GM19372 (cell line): ENCODE measurements around the gene RPN2.

Experiments
- ATAC-seq: cut with Tn5 transposase; IDR thresholded peaks from one replicate; pipeline ENCODE4 v1.9.1; 2021; ENCODE audit warnings: mild to moderate bottlenecking, low read depth, moderate library complexity; ENCODE audit not compliant: unreplicated experiment

RPN2 gene

DNA sequence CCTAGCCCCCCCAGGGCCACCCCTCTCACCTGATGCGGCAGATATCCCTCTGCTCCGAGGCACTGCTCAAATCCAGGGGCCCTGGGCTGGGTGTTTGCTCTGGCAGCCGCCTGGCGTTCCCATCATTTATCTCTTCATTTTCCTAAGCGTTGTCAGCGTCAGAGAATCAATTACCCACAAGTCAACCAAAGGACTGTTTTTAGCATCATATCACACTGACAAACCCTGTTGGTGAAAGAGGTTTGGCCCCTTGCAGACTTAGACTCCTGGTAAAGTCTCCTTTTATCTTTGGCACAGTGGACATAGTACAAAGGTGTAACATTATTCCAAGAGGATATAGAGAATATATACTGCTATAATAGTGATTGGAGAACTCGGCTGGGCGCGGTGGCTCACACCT lies 82.6 kb downstream of the RPN2 start, which contains the start of gene GHRH:
Gene GHRH, minus strand, starts transcription at position 101 of the 400 bp plus-strand sequence. CDS start 4,925 bp downstream, outside the sequence.
- no peak for ATAC-seq

DNA sequence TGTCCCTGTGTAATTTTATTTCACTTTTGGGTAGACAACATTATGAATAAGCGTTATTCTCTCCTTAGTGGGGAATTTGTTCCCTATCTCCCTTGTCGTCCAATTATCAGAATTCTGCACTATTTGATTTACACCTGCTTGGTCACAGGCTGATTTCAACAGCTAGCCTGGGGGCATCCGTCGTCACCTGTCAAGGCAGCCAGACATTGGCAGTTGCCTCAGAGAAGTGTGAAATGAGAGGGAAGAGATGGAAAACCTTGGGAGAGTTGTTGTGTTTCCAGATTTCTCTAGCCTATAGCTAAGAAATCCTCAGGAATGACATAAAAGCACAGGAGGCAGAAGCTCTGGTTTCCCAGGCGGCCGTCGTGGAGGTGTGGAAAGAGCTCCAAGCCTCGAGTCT lies 83.4 kb downstream of the RPN2 start:
- no peak for ATAC-seq

DNA sequence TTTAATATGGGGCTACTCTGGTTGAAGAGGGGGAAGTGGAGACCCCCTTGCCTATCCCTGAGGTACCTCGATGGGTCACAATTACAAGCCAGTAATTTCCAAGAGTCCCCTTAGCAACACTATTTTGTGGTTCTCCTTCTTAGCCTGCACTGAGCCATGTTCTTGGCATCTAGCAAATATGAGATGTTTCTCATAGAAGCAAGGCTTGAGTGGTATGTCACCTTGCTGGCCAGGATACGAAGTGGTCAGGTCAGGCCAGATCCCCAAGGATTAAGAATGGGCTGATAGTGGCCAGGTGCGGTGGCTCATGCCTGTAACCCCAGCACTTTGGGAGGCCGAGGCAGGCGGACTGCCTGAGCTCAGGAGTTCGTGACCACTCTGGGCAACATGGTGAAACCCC lies 84.6 kb downstream of the RPN2 start:
- ATAC-seq = no peak

DNA sequence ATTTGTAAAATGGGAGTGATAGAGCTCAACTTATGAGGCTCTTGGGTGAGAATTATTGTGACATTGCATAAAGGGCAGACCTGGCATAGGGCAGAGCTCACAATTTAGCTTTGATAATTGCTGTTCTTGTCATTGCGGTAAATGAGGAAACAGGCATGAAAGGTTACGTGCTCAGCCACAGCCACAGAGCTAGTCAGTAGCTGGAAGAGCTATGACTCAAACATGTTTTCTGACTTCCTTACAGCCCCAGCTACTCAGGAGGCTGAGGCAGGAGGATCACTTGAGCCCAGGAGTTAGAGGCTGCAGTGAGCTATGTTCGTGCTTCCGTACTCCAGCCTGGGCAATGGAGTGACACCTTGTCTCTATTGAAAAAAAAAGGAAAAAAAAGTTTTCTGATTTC lies 86.0 kb downstream of the RPN2 start:
- ATAC-seq = no peak

DNA sequence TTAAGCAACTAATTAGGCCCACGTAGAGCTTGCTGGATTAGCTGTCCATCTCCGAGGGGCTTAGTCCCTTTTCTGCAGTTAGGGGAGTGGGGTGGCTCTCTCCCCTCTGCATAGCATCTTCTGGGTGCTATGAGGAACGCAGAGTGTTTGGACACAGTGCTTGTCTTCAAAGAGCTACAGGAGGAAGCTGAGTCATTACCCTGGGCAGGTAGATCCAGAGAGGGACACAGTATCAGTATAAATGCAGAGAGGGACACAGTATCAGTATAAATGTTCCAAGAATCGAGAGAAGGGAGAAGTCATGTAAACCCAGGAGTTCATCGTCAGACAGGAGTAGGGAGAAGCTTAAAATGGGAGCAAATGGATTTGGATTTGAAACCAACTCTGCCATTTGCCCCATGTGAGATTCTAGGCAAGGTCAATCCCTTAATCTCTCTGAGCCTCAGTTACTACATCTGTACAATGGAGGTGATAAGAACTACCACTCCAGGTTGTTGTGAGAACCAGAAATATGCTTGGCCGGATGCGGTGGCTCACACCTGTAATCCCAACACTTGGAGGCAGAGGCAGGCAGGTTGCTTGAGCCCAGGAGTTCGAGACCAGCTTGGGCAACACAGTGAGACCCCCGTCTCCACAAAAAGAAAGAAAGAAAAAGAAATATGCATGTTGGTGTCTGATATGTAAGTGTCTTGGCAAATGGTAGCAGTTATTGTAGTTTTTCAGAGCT lies 88.0 kb downstream of the RPN2 start:
- no peak for ATAC-seq

DNA sequence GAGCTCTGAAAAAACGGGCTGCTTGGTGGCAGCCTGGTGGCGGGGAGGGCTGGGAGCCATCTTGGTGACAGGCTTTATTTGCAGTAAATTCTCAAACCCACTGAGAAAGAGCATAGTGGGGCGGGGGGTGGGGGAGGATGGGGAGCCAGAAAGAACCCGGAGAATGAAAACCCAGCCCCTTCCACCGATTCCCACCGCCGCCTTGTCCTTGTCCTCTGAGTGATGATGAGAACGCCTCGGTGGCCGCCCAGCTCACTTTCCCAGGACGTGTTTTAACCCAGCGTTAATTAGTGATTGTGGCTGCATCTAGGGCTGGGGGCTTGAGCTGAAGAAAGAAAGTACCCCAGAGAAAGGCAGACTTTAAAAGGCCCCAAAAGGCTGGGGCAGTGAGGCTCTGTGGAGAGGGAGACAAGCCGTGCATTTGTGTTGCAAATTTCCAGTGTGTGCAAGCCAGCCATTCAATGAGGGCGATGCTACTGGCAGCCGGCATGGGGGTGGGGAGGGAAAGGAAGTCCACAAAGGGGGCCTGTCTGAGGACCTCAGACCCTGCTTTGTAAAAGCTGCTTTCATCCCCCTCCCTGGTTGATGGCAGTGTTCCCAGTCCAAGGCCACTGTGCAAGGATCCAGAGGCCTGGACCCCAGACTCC lies 88.7 kb downstream of the RPN2 start:
- ATAC-seq = no peak

DNA sequence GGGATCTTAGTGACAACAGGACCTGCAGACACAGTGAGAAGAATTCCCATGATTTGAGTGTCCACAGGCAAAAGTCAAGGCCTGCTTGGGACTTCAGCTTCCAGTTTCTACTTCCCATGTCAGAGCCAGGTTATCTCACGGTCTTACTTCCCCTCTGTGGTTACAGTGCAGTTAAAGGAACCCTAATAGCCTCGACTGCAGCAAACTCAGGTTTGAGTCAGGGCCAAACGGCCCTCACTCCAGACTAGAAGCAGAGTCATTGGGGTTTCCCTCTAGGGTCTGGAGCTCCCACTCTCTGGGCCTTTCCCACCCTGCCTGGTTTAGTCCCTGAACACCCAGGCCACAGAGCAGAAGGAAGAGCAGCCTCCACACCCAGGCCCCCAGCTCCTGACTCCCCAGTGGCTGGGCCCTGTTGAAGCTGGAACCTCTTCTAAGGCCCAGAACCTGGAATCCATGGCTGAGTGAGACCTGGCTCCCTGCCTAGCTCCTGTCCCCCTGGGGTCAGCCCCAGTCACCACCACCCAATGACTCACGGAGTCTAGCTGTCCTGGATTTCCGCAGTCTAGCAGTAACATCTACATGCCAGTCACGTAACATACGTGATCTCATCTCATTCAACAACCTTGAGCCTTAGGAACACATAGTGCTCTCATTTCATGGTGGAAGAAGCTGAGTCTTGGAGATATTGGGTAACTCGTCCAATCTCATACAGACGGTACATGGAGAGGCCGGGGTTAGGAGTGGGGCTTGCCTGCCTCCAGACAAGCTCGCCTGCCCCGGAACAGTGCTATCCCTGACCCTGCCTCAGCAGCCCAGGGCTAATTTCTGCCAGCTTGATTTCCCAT lies 91.7 kb downstream of the RPN2 start:
- ATAC-seq = no peak

DNA sequence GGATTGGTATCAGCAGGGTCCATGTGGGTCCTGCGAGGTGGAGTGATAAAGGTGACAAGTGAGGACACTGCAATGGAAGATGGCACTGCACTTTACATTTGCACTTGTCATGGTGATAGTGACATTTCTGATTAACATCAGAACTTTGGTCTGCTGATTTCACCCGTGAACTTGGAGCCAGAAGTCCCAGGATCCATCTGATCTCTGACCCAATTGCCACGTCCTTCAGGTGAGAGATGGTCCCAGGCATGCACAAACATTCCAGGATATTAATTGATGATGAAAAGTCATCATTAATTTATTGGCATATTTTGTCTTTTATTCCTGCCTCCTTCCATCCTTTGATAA lies 92.3 kb downstream of the RPN2 start:
- ATAC-seq = no peak

DNA sequence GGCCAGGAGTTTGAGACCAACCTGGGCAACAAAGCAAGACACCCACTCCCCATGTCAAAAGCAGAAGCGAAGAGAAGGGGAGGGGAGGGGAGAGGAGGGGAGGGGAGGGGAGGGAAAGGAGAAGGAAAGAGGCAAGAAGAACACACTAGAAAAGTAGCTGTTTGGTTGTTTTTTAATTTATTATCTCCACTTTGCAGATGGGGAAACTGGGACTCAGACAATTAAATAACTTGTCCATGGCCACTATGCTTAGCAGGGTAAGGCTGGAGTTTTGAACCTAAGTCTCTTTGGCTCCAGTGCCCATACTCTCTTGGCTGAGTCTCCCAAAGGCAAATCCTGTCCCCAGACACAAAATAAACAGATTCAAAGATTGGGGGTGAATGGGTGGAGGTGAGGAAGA lies 94.9 kb downstream of the RPN2 start:
- no peak for ATAC-seq

DNA sequence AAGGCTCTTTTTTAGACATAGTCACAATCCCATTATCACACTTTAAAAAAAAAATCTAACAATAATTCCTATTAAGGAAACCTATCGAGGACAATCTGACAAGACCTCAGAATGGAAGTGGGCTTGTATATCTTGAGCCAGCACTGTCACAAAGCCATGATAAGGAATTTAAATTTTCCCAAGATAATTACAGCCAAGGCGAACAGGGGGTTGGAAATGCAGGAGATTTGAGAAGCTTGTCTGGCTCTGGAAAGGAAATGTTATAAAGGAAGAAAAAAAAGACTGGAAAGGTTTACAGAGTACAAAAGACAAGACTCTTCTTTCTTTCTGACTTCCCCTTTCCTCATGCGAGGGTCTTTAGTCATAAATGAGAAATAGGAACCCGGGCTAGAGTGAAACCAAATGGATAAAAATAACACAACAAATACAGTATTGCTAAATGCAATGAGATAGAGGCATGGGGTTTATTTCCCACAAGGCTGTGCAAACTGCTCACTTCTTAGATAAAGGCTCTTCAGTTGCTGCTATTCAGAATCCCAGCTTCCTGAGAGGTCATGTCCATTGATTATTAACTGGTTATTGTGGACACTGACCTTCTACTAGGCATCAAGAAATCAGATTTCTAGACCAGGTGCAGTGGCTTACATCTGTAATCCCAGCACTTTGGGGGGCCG lies 95.9 kb downstream of the RPN2 start:
- no peak for ATAC-seq

DNA sequence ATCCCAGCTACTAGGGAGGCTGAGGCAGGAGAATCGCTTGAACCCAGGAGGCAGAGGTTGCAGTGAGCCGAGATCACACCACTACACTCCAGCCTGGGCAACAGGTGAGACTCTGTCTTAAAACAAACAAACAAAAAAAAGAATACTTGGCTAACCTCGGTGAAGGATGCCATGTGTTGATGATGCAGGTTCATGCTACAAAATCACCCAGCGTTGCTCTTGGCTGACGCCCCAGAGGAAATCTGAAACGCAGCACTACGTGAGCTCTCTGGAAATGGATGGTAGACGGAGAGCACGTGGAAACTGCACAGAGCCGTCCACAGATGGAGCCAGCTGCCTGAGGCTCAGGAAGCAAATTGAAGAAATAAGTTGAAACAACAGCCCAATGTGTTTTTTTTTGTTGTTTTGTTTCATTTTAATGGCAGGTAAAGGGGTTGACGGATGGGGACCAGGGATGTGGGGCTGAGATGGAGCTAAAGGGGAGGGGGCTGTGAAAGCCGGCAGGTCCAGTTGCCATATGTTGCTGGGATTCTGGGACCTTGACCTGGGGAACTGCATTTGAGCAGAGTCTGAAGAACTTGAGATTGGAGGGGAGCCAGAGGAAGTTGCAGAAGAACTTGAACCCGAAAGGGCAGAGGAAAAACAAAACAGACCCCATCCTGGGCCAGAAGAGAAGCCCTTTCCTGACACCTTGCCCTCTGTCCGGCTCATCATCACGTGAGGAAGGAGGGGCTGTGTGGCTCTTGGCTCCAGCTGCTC lies 97.5 kb downstream of the RPN2 start:
- peak; percentile 74 for ATAC-seq

DNA sequence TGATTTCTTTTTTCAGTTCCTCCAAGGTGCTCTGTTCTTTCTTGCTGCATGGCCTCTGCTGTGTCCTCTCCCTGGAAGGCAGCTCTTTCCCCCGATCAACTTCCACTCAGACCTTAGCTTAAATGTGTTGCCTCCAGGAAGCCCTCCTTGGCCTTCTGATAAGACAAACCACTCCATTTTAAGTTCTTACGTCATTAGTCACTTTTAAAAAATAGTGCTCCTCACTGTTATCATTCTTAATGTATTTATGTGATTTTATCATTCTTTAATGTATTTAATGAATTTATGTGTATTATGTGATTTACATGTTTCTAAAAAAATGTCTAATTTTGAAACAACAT lies 98.1 kb downstream of the RPN2 start:
- ATAC-seq = no peak

DNA sequence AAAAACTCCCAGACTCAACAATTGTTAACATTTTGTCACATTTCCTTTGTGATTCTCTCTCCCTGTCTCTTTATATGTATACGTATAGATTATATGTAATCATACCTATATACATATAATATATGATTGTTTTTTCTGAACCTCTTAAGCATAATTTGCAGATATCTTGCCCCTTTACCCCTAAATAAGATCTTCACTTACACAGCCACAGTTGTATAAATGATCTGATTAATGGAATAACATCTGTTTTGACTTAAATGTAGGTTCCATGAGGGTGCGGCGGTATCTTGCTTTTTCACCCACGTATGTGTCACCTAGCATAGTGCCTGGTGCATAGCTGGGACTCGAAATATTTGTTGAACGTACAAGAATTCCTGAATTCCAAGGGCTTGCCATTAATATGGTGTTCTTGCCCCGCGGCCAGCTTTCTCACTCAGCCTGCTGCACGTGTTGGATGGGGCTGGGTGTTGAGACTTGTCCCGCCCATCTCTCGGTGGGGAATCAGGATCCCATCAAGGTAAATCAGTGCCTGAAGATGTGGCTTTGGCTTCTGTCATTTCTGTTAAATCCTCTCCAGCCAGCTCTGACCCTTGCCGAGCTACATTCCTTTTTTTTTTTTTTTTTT lies 99.9 kb downstream of the RPN2 start:
- no peak for ATAC-seq

DNA sequence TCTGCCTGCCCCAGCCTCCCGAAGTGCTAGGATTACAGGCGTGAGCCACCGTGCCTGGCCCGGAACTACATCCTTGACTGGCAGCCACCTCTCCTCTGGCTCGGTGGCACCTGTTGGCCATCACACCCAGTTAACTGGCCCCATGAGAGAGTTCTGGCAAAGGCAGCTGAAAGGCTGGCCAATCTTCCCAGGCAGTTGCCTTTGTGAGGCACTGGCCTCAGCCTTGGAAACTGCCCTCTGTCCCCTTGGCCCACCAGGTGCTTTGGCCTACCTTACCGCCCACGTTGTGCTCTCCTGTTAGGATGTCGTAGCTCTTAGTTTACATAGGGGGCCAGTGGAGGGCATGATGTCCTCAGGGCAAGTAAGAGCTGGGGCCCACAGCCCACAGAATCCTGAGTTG lies 100.7 kb downstream of the RPN2 start:
- ATAC-seq = no peak

DNA sequence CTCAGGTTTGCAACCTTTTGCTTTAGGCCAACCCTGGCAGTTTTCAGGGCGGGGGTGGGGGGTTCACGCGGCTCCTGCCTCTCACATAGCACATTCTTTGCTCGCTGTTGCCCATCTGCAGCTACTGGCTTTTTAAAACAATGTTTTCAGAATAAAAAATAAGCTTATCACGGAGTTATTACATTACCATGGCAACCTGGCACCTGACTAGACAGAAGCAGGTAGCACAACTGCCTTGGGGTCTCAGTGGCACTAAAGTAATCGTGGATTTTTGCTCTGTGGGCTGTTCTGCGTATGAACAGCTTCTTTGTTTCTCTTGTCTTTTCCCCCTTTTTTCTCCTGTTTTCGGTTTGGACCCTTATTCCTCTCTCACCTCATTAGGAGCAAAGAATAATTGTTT lies 101.3 kb downstream of the RPN2 start:
- no peak for ATAC-seq

DNA sequence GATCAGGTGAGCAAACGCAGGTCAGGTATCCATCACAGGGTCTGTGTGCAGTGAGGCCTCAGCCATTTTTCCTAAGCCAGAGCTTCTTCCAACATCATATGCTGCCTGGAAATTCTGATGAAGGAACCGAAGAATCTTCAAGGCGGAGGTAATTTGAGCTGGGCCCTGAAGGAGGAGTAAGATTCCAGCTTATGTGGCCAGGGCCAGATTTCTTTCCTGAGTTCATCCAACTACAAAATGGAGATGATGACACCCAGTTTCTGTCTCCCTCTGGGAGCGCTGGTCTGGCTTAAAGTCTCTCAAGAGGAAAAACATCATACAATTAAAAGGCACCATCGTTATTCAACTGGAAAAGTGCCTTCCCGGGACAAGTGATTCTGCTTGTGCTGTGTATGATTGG lies 103.4 kb downstream of the RPN2 start:
- no peak for ATAC-seq

DNA sequence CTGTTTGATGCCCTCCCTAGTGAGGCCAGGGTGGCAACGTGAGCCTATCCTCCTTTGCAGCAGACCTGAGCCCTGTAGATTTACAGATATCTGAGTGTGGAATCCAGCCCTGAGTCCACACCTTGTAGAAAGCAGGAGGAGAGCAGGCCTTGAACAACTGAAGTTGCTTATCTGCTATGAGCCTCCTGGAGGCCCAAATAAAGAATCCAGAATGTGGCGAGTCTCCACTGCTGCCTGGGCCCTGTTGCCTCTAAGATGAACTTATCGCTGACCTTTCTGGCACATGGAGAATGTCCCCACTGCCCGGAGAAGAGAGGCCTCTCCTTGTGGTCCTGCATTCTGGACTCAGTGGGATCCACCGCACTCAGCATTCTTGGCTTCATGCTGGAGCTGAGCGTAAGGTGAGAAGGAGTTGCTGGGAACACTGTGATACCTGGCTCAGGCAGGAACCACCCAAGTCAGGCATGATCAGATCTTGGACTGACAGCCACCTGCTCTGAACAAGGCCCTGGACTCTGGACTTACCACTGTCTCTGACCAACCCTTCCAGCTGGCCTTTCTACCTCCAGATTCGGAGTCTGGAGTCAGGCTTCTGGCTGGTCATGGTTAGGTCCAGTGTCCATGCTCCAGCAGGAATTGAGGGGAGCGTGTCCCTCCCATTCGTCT lies 104.5 kb downstream of the RPN2 start:
- ATAC-seq = no peak

DNA sequence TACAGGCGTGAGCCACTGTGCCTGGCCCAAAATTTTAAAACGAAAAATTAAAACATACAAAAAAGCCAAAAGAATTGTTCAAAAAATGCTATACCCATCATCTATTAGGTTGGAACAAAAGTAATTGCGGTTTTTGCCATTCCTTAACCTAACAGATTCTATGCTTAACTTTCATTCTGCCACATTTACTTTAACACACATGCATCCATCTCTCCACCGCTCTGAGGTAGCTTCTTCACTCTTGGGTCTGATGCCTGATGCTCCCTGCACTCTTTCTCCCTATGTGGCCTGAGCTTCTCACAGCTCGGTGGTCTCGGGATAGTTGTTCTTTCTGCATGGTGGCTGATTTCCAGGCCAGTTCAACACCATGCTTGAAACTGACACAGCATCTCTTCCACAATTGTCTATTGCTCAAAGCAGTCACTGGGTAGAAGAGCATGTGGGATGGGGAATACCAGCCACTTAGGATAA lies 105.6 kb downstream of the RPN2 start:
- no peak for ATAC-seq

DNA sequence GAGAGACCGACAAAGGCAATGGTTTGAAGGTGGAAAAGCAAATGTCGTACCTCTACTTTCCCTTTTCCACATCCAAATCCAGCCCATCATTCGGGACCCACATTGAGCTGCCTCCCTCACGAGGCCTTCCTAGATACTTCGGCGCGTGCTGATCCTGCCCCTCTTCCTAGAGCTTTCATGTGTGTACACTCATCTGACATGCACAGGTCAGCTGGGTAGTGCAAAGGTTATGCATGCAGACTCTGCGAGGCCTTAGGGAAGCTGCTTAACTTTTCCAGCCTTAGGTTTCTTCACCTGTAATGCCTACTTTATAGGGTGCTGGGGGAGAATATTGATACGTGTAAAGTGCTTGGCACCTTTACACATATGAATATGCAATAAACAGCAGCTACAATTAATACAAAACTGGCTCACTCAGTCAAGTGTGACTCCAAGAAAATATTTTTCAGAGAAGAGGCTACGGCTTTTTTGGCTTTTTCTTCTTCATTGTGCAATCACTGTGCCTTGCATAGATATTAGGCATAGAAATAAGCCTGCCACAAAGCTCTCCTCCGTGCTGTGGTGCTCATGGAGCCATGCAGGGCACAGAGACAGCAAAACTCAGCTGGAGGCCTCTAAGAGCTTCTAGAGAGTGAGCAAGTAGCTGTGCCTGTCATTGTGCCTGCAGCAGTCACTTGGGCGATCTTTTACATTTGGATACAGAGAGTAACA lies 106.7 kb downstream of the RPN2 start:
- no peak for ATAC-seq
